ENCODE results near the gene SH3BP5L. TPM values are rescaled to one million over a fixed set of nuclear protein-coding genes. Genes with fewer than 3 reads are reported as not detected.

Gene SH3BP5L
- total and polyA plus RNA-seq, 2 of the 4 experiments (the other 2 are of a cell fraction) = 23.3 to 35.9 TPM

DNA sequence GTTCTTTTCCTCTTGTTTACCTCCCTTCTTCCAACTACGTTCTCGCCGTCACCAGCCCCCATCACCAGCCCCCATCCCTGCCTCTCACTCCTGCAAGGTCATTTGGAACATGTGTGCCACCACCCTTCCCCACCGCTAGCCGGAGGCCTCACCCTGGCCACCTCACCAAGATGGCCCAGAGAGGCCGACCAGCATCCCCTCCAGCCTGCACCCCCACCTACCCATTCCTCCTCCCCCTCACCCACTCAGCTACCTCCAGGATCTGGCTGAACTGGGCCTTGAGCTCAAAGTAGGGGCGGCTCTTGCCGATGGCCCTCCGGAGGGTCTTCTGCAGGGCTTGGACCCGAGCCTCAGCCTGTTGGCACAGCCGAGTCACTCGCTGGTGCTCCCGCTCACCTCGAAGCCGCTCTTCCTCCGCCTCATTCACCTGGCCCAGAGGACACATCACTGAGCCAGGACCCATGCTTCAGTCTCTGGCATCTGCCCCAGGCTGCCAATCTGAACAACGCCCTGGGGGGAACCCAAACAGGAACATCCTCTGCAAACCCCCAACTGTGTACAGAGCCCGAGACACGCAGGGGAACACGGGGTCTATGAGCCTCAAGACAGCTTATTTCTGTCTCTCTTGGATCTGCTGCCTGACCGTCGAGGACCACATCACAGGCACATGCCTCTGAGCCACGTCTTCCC, 12.8 kb downstream of the SH3BP5L start:
- H3K4me2 ChIP-seq (ENCODE audit: low read depth, low read length) = no peak overlapping the region
- ChIA-PET CTCF (no interaction called here), POLR2A (ENCODE audit: unreplicated experiment) (no interaction called here)
- H3K18ac ChIP-seq (ENCODE audit: low read depth, low read length) = no peak overlapping the region
- peaks cover 14% of the 10 kb centered on the region; the same call in 1 of the 2 replicates for H3K9me1 ChIP-seq (ENCODE audit: insufficient read depth, low read length)
- no peak overlapping the region for H2AK9ac ChIP-seq (replicated peaks; ENCODE audit: low read depth, low read length, poor library complexity)
- no peak for DNase-seq
- H2AFZ ChIP-seq (replicated peaks; ENCODE audit: low read length, poor library complexity) = no peak overlapping the region
- peaks cover 3% of the 10 kb centered on the region; the same call in 1 of the 2 replicates for H3K4me1 ChIP-seq (ENCODE audit: control insufficient read depth, insufficient read depth, low read length)
- no peak overlapping the region for H3K4ac ChIP-seq (ENCODE audit: low read depth, low read length)
- H3K79me1 ChIP-seq (ENCODE audit: low read depth in 1 of 2, low read length in 2 of 2) = peaks cover 15 to 44% of the 10 kb centered on the region in 2 experiments
- H3K36me3 ChIP-seq (ENCODE audit: control insufficient read depth, insufficient read depth, low read length) = peaks cover 49% of the 10 kb centered on the region
- H4K91ac ChIP-seq (ENCODE audit: insufficient read depth, low read depth, low read length) = no peak overlapping the region
- H2BK120ac ChIP-seq (ENCODE audit: low read depth, low read length) = no peak overlapping the region
- H2BK20ac ChIP-seq (ENCODE audit: low read depth, low read length) = no peak overlapping the region
- WGBS, 2 experiments (ENCODE audit: extremely low coverage in 2 of 2, insufficient read length in 1 of 2) = 98% methylated on average over 12 of the region's 23 CpGs; no CpG with 5 or more reads in 1 of the 2 experiments
- no peak overlapping the region for H3K4me3 ChIP-seq (ENCODE audit: insufficient read depth, low read depth, low read length)
- H4K8ac ChIP-seq (ENCODE audit: low read depth in 2 of 2, low read length in 2 of 2) = no peak overlapping the region
- H3K56ac ChIP-seq (ENCODE audit: extremely low read depth, insufficient read depth, low read length) = no peak overlapping the region
- no peak overlapping the region for H2BK5ac ChIP-seq (ENCODE audit: low read depth, low read length, poor library complexity, severe bottlenecking)
- H3K14ac ChIP-seq (replicated peaks; ENCODE audit: low read depth, low read length) = no peak overlapping the region
- in situ Hi-C loops (cut with MboI; ENCODE audit: low sequenced_read_pairs) (no loop called here), intact Hi-C loops (cut with micrococcal nuclease) (no loop called here), dilution Hi-C loops (cut with HindIII; ENCODE audit: low sequenced_read_pairs, unreplicated experiment) (no loop called here)
- H3K27ac ChIP-seq (ENCODE audit: insufficient read depth, low read length) = no peak overlapping the region
- H3K9ac ChIP-seq (ENCODE audit: low read depth, low read length) = no peak overlapping the region
- no peaks in the 10 kb centered on the region for H3K27me3 ChIP-seq (ENCODE audit: control insufficient read depth, insufficient read depth, low read length)
- no peak overlapping the region; the same call in 1 of the 2 replicates for H2AK5ac ChIP-seq (ENCODE audit: low read depth, low read length)
- H3K23ac ChIP-seq (ENCODE audit: low read depth, low read length) = no peak overlapping the region
- no peak overlapping the region for H2BK15ac ChIP-seq (ENCODE audit: low read depth, low read length)
- no peak for ATAC-seq (ENCODE audit: low read depth)
- H4K5ac ChIP-seq (ENCODE audit: low read depth, low read length) = no peak overlapping the region
- no peaks in the 10 kb centered on the region for H3K9me3 ChIP-seq (ENCODE audit: control insufficient read depth, insufficient read depth, low read length)
- TF ChIP-seq, protein P1, sequence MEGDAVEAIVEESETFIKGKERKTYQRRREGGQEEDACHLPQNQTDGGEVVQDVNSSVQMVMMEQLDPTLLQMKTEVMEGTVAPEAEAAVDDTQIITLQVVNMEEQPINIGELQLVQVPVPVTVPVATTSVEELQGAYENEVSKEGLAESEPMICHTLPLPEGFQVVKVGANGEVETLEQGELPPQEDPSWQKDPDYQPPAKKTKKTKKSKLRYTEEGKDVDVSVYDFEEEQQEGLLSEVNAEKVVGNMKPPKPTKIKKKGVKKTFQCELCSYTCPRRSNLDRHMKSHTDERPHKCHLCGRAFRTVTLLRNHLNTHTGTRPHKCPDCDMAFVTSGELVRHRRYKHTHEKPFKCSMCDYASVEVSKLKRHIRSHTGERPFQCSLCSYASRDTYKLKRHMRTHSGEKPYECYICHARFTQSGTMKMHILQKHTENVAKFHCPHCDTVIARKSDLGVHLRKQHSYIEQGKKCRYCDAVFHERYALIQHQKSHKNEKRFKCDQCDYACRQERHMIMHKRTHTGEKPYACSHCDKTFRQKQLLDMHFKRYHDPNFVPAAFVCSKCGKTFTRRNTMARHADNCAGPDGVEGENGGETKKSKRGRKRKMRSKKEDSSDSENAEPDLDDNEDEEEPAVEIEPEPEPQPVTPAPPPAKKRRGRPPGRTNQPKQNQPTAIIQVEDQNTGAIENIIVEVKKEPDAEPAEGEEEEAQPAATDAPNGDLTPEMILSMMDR (conservative IDR thresholded peaks at IDR 0.05; ENCODE audit: low read depth, low read length) = no peak
- no peak for TF ChIP-seq SMC3 (IDR thresholded peaks at IDR 0.05; ENCODE audit: low read depth, low read length)
- no peak for TF ChIP-seq CHD1 (IDR thresholded peaks at IDR 0.05; ENCODE audit: low read depth, low read length)
- TF ChIP-seq RFX5 (IDR thresholded peaks at IDR 0.05; ENCODE audit: low read depth, low read length) = no peak
- no peak for TF ChIP-seq RCOR1 (IDR thresholded peaks at IDR 0.05; ENCODE audit: insufficient replicate concordance, low read length)
- TF ChIP-seq, protein P2, sequence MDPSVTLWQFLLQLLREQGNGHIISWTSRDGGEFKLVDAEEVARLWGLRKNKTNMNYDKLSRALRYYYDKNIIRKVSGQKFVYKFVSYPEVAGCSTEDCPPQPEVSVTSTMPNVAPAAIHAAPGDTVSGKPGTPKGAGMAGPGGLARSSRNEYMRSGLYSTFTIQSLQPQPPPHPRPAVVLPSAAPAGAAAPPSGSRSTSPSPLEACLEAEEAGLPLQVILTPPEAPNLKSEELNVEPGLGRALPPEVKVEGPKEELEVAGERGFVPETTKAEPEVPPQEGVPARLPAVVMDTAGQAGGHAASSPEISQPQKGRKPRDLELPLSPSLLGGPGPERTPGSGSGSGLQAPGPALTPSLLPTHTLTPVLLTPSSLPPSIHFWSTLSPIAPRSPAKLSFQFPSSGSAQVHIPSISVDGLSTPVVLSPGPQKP (IDR thresholded peaks at IDR 0.05; ENCODE audit: borderline replicate concordance, low read depth, low read length) = no peak
- no peak for TF ChIP-seq CEBPB (IDR thresholded peaks at IDR 0.05; ENCODE audit: low read depth, low read length)
- no peak for TF ChIP-seq NFE2L2 (IDR thresholded peaks at IDR 0.05; ENCODE audit: low read depth, low read length)
- TF ChIP-seq MXI1 (IDR thresholded peaks at IDR 0.05; ENCODE audit: borderline replicate concordance, low read depth, low read length) = no peak
- no peak for TF ChIP-seq MAFK (IDR thresholded peaks at IDR 0.05; ENCODE audit: low read depth, low read length)
- TF ChIP-seq, protein P3, sequence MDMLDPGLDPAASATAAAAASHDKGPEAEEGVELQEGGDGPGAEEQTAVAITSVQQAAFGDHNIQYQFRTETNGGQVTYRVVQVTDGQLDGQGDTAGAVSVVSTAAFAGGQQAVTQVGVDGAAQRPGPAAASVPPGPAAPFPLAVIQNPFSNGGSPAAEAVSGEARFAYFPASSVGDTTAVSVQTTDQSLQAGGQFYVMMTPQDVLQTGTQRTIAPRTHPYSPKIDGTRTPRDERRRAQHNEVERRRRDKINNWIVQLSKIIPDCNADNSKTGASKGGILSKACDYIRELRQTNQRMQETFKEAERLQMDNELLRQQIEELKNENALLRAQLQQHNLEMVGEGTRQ (IDR thresholded peaks at IDR 0.05; ENCODE audit: low read depth, low read length) = no peak
- TF ChIP-seq FOS (IDR thresholded peaks at IDR 0.05; ENCODE audit: low read depth, low read length) = no peak
- no peak for TF ChIP-seq MAZ (IDR thresholded peaks at IDR 0.05; ENCODE audit: borderline replicate concordance, low read depth, low read length)
- BruUV-seq (replicated peaks) = no TSS peak
- peaks cover 21% of the 10 kb centered on the region for H4K20me1 ChIP-seq (ENCODE audit: insufficient read depth, low read length)

Data from IMR-90 (cell line).